GM12878 (cell line): ENCODE measurements around the gene F13A1.

Source experiments
- CHD1 ChIP-seq: IDR thresholded peaks from 2 replicates; pipeline ENCODE4 v1.6.1; 2012; ENCODE audit warnings: low read depth, low read length, improper control_type of control experiment
- CREB1 ChIP-seq: IDR thresholded peaks from 2 replicates; pipeline ENCODE4 v1.6.1; 2012; ENCODE audit warnings: low read depth, mild to moderate bottlenecking, inconsistent platforms
- CTCF ChIP-seq, 3 experiments: IDR thresholded peaks in 2 of 3; conservative IDR thresholded peaks in 1 of 3; 2 replicates each; pipeline ENCODE4 v1.5.1; 2011; ENCODE audit warnings: low read depth in 3 of 3, low read length in 3 of 3, mild to moderate bottlenecking in 3 of 3, control low read depth in 2 of 3, moderate library complexity in 2 of 3, inconsistent platforms in 1 of 3, mixed read lengths in 1 of 3; ENCODE audit not compliant: control insufficient read depth in 2 of 3, insufficient read depth in 1 of 3; ENCODE audit errors: extremely low read depth in 1 of 3
- POLR2A ChIP-seq: IDR thresholded peaks from 2 replicates; pipeline ENCODE4 v1.6.1; 2011; ENCODE audit warnings: low read depth, mild to moderate bottlenecking, low read length
- RAD21 ChIP-seq: IDR thresholded peaks from 2 replicates; pipeline ENCODE4 v1.6.1; 2011; ENCODE audit warnings: mild to moderate bottlenecking, low read depth, low read length, moderate library complexity; ENCODE audit not compliant: insufficient read depth
- RELA ChIP-seq: fragments of 450-650 bp; IDR thresholded peaks from 2 replicates; pipeline ENCODE4 v1.8.0; 2014; ENCODE audit warnings: borderline replicate concordance; ENCODE audit not compliant: partially characterized antibody
- SP1 ChIP-seq: IDR thresholded peaks from one replicate; pipeline ENCODE4 v1.6.1; 2011; ENCODE audit warnings: low read depth, low read length
- USF2 ChIP-seq: IDR thresholded peaks from 2 replicates; pipeline ENCODE4 v1.6.1; 2011; ENCODE audit warnings: low read depth, low read length, improper control_type of control experiment, borderline replicate concordance

DNA sequence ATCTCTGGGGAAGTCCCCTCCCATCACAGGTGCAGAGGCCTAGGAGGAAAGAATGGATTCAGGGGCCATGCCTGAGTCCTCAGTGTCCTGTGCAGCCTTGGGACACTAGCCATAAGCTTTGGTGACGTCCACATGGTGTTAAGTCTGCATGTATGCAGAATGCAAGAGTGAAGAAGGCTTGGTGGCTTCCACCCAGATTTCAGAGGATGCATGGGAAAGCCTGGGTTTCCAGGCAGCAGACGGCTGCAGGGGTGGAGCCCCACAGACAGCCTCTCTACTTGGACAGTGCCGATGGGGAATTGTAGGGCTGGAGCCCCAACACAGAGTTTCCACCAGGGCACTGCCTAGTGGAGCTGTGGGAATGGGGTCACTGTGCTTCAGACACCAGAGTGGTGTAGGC lies 196.7 kb downstream of the F13A1 start:
- no peak for TF ChIP-seq CREB1
- TF ChIP-seq RAD21: no peak
- TF ChIP-seq POLR2A: no peak
- no peak for TF ChIP-seq SP1
- no peak for TF ChIP-seq CHD1
- TF ChIP-seq CTCF (IDR thresholded peaks at IDR 0.05 in 2 of 3, conservative IDR thresholded peaks at IDR 0.05 in 1 of 3; ENCODE audit: control insufficient read depth in 2 of 3, extremely low read depth in 1 of 3, insufficient read depth in 1 of 3, low read depth in 3 of 3, low read length in 3 of 3): no peak
- TF ChIP-seq USF2: no peak
- TF ChIP-seq RELA: no peak
